Stomach (tissue), 4 donors: ENCODE results near the gene MTCH2.

Experiments used
- EP300 ChIP-seq: sonication (generic); formaldehyde crosslinking; IDR thresholded peaks from one replicate; pipeline ENCODE4 v1.6.1; 2017; ENCODE audit warnings: antibody characterized with exemption
- POLR2A ChIP-seq, 4 donors: fragments of 450-650 bp; IDR thresholded peaks; one replicate each; pipeline ENCODE4 v1.6.1; 2016; ENCODE audit warnings: antibody characterized with exemption in 4 of 4, control low read depth in 2 of 4, mild to moderate bottlenecking in 1 of 4, moderate library complexity in 1 of 4
- POLR2AphosphoS5 ChIP-seq, 3 donors: sonication (generic); formaldehyde crosslinking; IDR thresholded peaks; one replicate each; pipeline ENCODE4 v1.6.1; 2016; ENCODE audit warnings: antibody characterized with exemption in 3 of 3
- TF ChIP-seq, protein P1 (sequence below), 7 experiments: fragments of 450-650 bp in 4 of 7; fragments of 200-600 bp in 3 of 7; sonication (generic) in 3 of 7; IDR thresholded peaks; one replicate each; pipeline ENCODE4 v1.5.1; 2016 to 2019; ENCODE audit warnings: antibody characterized with exemption in 7 of 7, control low read depth in 2 of 7, mild to moderate bottlenecking in 1 of 7

DNA sequence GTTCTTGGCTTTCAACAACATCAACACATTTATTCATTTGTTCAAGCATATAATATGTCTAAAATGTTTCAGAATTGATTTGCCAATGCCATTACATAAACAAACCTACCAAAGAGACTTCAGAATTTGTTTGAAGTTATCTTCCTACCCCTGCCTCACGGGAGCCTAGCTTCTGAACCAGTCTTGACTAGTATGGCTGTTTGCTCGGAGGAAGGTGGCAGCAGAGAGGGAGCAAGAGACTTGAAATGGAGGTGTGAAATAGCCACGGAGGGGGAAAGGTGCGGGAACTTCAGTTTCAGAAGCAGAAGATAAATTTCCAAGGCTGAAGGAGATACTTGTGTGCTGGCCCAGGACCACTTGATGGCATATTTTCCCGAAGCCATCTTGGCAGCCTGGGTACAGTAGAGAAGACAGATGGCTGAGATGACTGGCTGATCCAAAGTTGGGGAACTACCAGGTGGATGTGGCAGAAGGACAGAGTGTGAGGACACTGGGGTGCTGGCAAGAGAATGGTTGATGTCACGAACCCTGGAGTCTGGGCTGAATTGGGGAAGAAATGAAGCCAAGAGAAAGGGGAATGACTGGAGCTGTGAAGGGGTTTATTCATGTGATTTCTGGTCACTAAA, 14.0 kb upstream of the MTCH2 start:
- TF ChIP-seq, protein P1, sequence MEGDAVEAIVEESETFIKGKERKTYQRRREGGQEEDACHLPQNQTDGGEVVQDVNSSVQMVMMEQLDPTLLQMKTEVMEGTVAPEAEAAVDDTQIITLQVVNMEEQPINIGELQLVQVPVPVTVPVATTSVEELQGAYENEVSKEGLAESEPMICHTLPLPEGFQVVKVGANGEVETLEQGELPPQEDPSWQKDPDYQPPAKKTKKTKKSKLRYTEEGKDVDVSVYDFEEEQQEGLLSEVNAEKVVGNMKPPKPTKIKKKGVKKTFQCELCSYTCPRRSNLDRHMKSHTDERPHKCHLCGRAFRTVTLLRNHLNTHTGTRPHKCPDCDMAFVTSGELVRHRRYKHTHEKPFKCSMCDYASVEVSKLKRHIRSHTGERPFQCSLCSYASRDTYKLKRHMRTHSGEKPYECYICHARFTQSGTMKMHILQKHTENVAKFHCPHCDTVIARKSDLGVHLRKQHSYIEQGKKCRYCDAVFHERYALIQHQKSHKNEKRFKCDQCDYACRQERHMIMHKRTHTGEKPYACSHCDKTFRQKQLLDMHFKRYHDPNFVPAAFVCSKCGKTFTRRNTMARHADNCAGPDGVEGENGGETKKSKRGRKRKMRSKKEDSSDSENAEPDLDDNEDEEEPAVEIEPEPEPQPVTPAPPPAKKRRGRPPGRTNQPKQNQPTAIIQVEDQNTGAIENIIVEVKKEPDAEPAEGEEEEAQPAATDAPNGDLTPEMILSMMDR (IDR thresholded peaks at IDR 0.05), result no peak
- no peak for TF ChIP-seq POLR2A (IDR thresholded peaks at IDR 0.05)
- TF ChIP-seq EP300, result no peak
- TF ChIP-seq POLR2AphosphoS5 (IDR thresholded peaks at IDR 0.05), result no peak
